GM12891 (cell line): ENCODE results near the gene CHP1.

Experiments
- PAX5 ChIP-seq: IDR thresholded peaks from 2 replicates; pipeline ENCODE4 v1.6.1; 2011; ENCODE audit warnings: low read length, moderate library complexity, mild to moderate bottlenecking; ENCODE audit not compliant: insufficient read depth, severe bottlenecking
- POLR2A ChIP-seq: IDR thresholded peaks from 2 replicates; pipeline ENCODE4 v1.6.1; 2011; ENCODE audit warnings: low read depth, low read length, control low read depth

GRCh38 chr15:41256577-41257038, 25.5 kb downstream of the CHP1 start:
- TF ChIP-seq POLR2A: no peak
- no peak for TF ChIP-seq PAX5
